ENCODE data around the gene DAAM1.

DAAM1 gene

GRCh38 chr14:59188461-59189090, at the start of gene DAAM1:
TSS of gene DAAM1 (plus strand) at chr14:59188667. CDS start at chr14:59263478, 74,811 bp downstream.
- peak; percentile 99 for DNase-seq

- DNase-seq, result no peak
These were observed 49.1 kb upstream of the DAAM1 start for GRCh38 chr14:59139324-59139723.

GRCh38 chr14:59140106-59140843, 48.2 kb upstream of the DAAM1 start:
- DNase-seq, result peak; percentile 100

GRCh38 chr14:59146484-59146883, 42.0 kb upstream of the DAAM1 start:
- no peak for DNase-seq

- DNase-seq, result no peak
These were observed 41.5 kb upstream of the DAAM1 start for GRCh38 chr14:59147007-59147406.

- no peak for DNase-seq
These were observed 40.0 kb upstream of the DAAM1 start for GRCh38 chr14:59148334-59148900.

- DNase-seq, result no peak
These were observed 37.5 kb upstream of the DAAM1 start for GRCh38 chr14:59150990-59151389.

- DNase-seq, result no peak
These were observed 34.1 kb upstream of the DAAM1 start for GRCh38 chr14:59154373-59154772.

GRCh38 chr14:59155886-59156285, 32.6 kb upstream of the DAAM1 start:
- DNase-seq, result no peak

GRCh38 chr14:59159169-59159568, 29.3 kb upstream of the DAAM1 start:
- no peak for DNase-seq

GRCh38 chr14:59160506-59160905, 28.0 kb upstream of the DAAM1 start:
- no peak for DNase-seq

- DNase-seq, result peak; percentile 59
These were observed 26.8 kb upstream of the DAAM1 start for GRCh38 chr14:59161561-59162175.

- DNase-seq, result no peak
These were observed 22.2 kb upstream of the DAAM1 start for GRCh38 chr14:59166258-59166657.

GRCh38 chr14:59175404-59175803, 13.1 kb upstream of the DAAM1 start:
- no peak for DNase-seq

GRCh38 chr14:59176765-59177164, 11.7 kb upstream of the DAAM1 start:
- no peak for DNase-seq

- no peak for DNase-seq
These were observed 11.2 kb upstream of the DAAM1 start for GRCh38 chr14:59177262-59177661.

GRCh38 chr14:59181791-59182190, 6.7 kb upstream of the DAAM1 start:
- DNase-seq, result no peak

- no peak for DNase-seq
These were observed 5.8 kb upstream of the DAAM1 start for GRCh38 chr14:59182641-59183040.

GRCh38 chr14:59183150-59183549, 5.3 kb upstream of the DAAM1 start:
- DNase-seq, result no peak

- DNase-seq, result no peak
These were observed 4.1 kb upstream of the DAAM1 start for GRCh38 chr14:59184396-59184795.

GRCh38 chr14:59185676-59186075, 2.8 kb upstream of the DAAM1 start:
- DNase-seq, result no peak

GRCh38 chr14:59186306-59186705, 2.2 kb upstream of the DAAM1 start:
- no peak for DNase-seq

GRCh38 chr14:59187118-59187517, 1.3 kb upstream of the DAAM1 start:
- no peak for DNase-seq
